ENCODE results near the gene ZNF789.

DNA sequence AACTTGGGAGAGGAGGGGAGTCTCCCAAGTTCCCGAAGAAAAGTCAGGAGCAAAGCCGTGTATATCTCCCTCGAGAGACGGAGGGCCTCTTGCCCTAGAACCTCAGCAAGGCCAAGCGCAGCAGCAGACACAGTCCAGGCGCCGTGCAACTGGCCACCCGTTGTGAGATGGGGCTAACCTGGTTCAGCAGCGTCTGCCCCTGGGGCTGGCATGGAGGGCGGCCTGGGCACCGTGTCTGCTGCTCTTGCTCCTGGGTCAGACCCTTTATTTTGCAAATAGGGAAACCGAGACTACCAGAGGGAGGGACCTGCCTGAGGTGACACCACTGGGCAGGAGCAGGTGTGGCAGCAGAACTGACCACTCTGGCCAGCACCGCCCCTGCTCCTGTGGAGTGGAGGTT, 20.1 kb upstream of the ZNF789 start:
- no peak for TF ChIP-seq CTCF (IDR thresholded peaks at IDR 0.05; ENCODE audit: extremely low read depth in 1 of 2, insufficient read depth in 1 of 2, low read depth in 1 of 2, low read length in 2 of 2)
- no peak for TF ChIP-seq POLR2AphosphoS5 (IDR thresholded peaks at IDR 0.05; ENCODE audit: insufficient read depth, low read depth, low read length)
- no peak for TF ChIP-seq POLR2A (IDR thresholded peaks at IDR 0.05; ENCODE audit: low read depth, low read length)
